Hepatocyte (in vitro differentiated cells): ENCODE results near the gene BIRC7. TPM values are rescaled to one million over a fixed set of nuclear protein-coding genes. Genes with fewer than 3 reads are reported as not detected.

Source experiments
- DNase-seq: peaks from one replicate; pipeline ENCODE4 v3.0.0-alpha.2; 2016; ENCODE audit warnings: low spot score
- H2AFZ ChIP-seq: fragments of 200-600 bp; sonication (generic); 2 replicates; pipeline ENCODE4 v1.6.0; 2016; ENCODE audit warnings: antibody characterized with exemption, mild to moderate bottlenecking
- H3K27ac ChIP-seq: fragments of 200-600 bp; sonication (generic); 2 replicates; pipeline ENCODE4 v1.5.1; 2016; ENCODE audit warnings: mild to moderate bottlenecking
- H3K27me3 ChIP-seq: fragments of 200-600 bp; sonication (generic); 2 replicates; pipeline ENCODE4 v1.6.1; 2016
- H3K36me3 ChIP-seq: fragments of 200-600 bp; sonication (generic); replicated peaks from 2 replicates; pipeline ENCODE4 v1.5.1; 2016; ENCODE audit warnings: low read depth; ENCODE audit not compliant: insufficient read depth
- H3K4me1 ChIP-seq: fragments of 200-600 bp; sonication (generic); 2 replicates; pipeline ENCODE4 v1.5.1; 2016; ENCODE audit warnings: mild to moderate bottlenecking, moderate library complexity; ENCODE audit not compliant: insufficient read depth
- H3K4me2 ChIP-seq: fragments of 200-600 bp; sonication (generic); 2 replicates; pipeline ENCODE4 v1.6.0; 2016
- H3K4me3 ChIP-seq: fragments of 200-600 bp; sonication (generic); 2 replicates; pipeline ENCODE4 v1.5.1; 2016; ENCODE audit warnings: mild to moderate bottlenecking
- H3K79me2 ChIP-seq: fragments of 200-600 bp; sonication (generic); 2 replicates; pipeline ENCODE4 v1.6.0; 2017; ENCODE audit warnings: mild to moderate bottlenecking
- H3K9me2 ChIP-seq: fragments of 200-600 bp; sonication (generic); replicated peaks from 2 replicates; pipeline ENCODE4 v1.6.0; 2017; ENCODE audit warnings: mild to moderate bottlenecking; ENCODE audit not compliant: insufficient read depth
- H3K9me3 ChIP-seq: fragments of 200-600 bp; sonication (generic); 2 replicates; pipeline ENCODE4 v1.5.1; 2016; ENCODE audit warnings: low read depth, mild to moderate bottlenecking
- H4K20me1 ChIP-seq: fragments of 200-600 bp; sonication (generic); 2 replicates; pipeline ENCODE4 v1.6.0; 2016; ENCODE audit warnings: mild to moderate bottlenecking; ENCODE audit not compliant: insufficient read depth, poor library complexity, severe bottlenecking
- CTCF ChIP-seq: fragments of 200-600 bp; sonication (generic); IDR thresholded peaks from 2 replicates; pipeline ENCODE4 v1.5.1; 2016; ENCODE audit warnings: antibody characterized with exemption, mild to moderate bottlenecking; ENCODE audit not compliant: poor library complexity
- EZH2 ChIP-seq: fragments of 200-600 bp; sonication (generic); IDR thresholded peaks from 2 replicates; pipeline ENCODE4 v1.6.1; 2016; ENCODE audit warnings: antibody characterized with exemption, mild to moderate bottlenecking, borderline replicate concordance
- EZH2phosphoT487 ChIP-seq: fragments of 200-600 bp; sonication (generic); IDR thresholded peaks from one replicate; pipeline ENCODE4 v1.6.1; 2018; ENCODE audit warnings: antibody characterized with exemption, mild to moderate bottlenecking, low read depth, moderate library complexity; ENCODE audit not compliant: unreplicated experiment, severe bottlenecking
- WGBS: methylation state at CpG from one replicate; pipeline ENCODE4 v1.1.6; 2016; ENCODE audit warnings: low lambda C conversion rate; ENCODE audit errors: missing lambda C conversion rate; 5-methylcytosine and 5-hydroxymethylcytosine counted together
- polyA plus RNA-seq: library from polyadenylated mRNA; unstranded; fragments of >200 nt; fragmentation: Nextera tagmentation; extraction: Ambion mirVana; gene quantifications from 2 replicates; pipeline ENCODE4 v1.2.1, GENCODE V29; 2016
- total RNA-seq: library from RNA; depleted of rRNA; stranded (reverse); fragments of >200 nt; gene quantifications from 2 replicates; pipeline ENCODE4 v1.2.3, GENCODE V29; 2014

BIRC7 gene
- total and polyA plus RNA-seq, 2 experiments from 2014 or later: 0.43 to 2.0 TPM

GRCh38 chr20:63217706-63218105 is 18.0 kb upstream of the BIRC7 start:
- H3K4me2 ChIP-seq: no peak overlapping the region
- no peak overlapping the region for H3K4me3 ChIP-seq
- H3K4me1 ChIP-seq: peaks cover 28% of the 10 kb centered on the region
- peaks cover 30% of the 10 kb centered on the region for H3K79me2 ChIP-seq
- no peak overlapping the region for H2AFZ ChIP-seq
- H3K27me3 ChIP-seq: no peaks in the 10 kb centered on the region
- 84% methylated on average over 7 of the region's 7 CpGs for WGBS
- H3K9me2 ChIP-seq: no peaks in the 10 kb centered on the region
- H3K27ac ChIP-seq: no peak overlapping the region
- no peak for DNase-seq
- H4K20me1 ChIP-seq: peaks cover 29% of the 10 kb centered on the region
- TF ChIP-seq CTCF: no peak
- TF ChIP-seq EZH2phosphoT487: no peak
- TF ChIP-seq EZH2: no peak
- H3K36me3 ChIP-seq: no peaks in the 10 kb centered on the region
- H3K9me3 ChIP-seq: no peaks in the 10 kb centered on the region

- Histone ChIP-seq H3K4me2 (no peak overlapping the region), H3K36me3 (no peaks in the 10 kb centered on the region), H3K9me2 (no peaks in the 10 kb centered on the region), H3K9me3 (no peaks in the 10 kb centered on the region), H2AFZ (no peak overlapping the region), H3K27ac (no peak overlapping the region), H3K4me1 (peaks cover 18% of the 10 kb centered on the region), H3K27me3 (no peaks in the 10 kb centered on the region), H3K79me2 (peaks cover 18% of the 10 kb centered on the region), H3K4me3 (no peak overlapping the region), H4K20me1 (peaks cover 17% of the 10 kb centered on the region)
- TF ChIP-seq EZH2phosphoT487: no peak
- TF ChIP-seq EZH2: no peak
- no peak for TF ChIP-seq CTCF
- no peak for DNase-seq
- WGBS: 79% methylated on average over 13 of the region's 13 CpGs
Measured at GRCh38 chr20:63218701-63219446, 16.8 kb upstream of the BIRC7 start.

GRCh38 chr20:63219447-63219821 is 16.3 kb upstream of the BIRC7 start:
- Histone ChIP-seq H3K36me3 (no peaks in the 10 kb centered on the region), H2AFZ (no peak overlapping the region), H3K9me3 (no peaks in the 10 kb centered on the region), H3K27me3 (no peaks in the 10 kb centered on the region), H3K79me2 (peaks cover 13% of the 10 kb centered on the region), H3K4me2 (no peak overlapping the region), H3K9me2 (no peaks in the 10 kb centered on the region), H3K27ac (no peak overlapping the region), H4K20me1 (peaks cover 12% of the 10 kb centered on the region), H3K4me1 (peaks cover 14% of the 10 kb centered on the region), H3K4me3 (no peak overlapping the region)
- no peak for TF ChIP-seq EZH2phosphoT487
- no peak for TF ChIP-seq EZH2
- no peak for TF ChIP-seq CTCF
- 91% methylated on average over 8 of the region's 8 CpGs for WGBS
- DNase-seq: no peak
